Gastroesophageal sphincter (tissue), 4 donors: ENCODE measurements around the gene PTGES2. TPM values are rescaled to one million over a fixed set of nuclear protein-coding genes. Genes with fewer than 3 reads are reported as not detected.
A peak's percentile ranks its signal among the peaks of the same experiment; 100 is the strongest.

Experiments used
- ATAC-seq: fragments of 150-250 bp; one replicate; pipeline ENCODE4 v1.9.1; 2016; ENCODE audit warnings: mild to moderate bottlenecking, moderate library complexity
- H3K27ac ChIP-seq, 4 donors: fragments of 200-600 bp; sonication (generic) in 3 of 4; 1 replicate in 3 of 4; 2 replicates in 1 of 4; pipeline ENCODE4 v1.5.1; 2016 to 2019
- H3K27me3 ChIP-seq: fragments of 200-600 bp; sonication (generic); one replicate; pipeline ENCODE4 v1.5.1; 2019
- H3K36me3 ChIP-seq, 2 donors: fragments of 200-600 bp; sonication (generic); one replicate each; pipeline ENCODE4 v1.5.1; 2019; ENCODE audit warnings: control low read depth in 1 of 2
- H3K4me1 ChIP-seq, 3 donors: fragments of 200-600 bp; sonication (generic); 1 replicate in 2 of 3; 2 replicates in 1 of 3; pipeline ENCODE4 v1.5.1; 2016 to 2019; ENCODE audit warnings: control low read depth in 2 of 3
- H3K4me3 ChIP-seq, 2 donors: fragments of 200-600 bp; sonication (generic); one replicate each; pipeline ENCODE4 v1.5.1; 2019; ENCODE audit warnings: mild to moderate bottlenecking in 1 of 2, moderate library complexity in 1 of 2
- H3K9me3 ChIP-seq, 3 donors: fragments of 200-600 bp; sonication (generic); one replicate each; pipeline ENCODE4 v1.5.1; 2017 to 2019; ENCODE audit warnings: control low read depth in 2 of 3
- EP300 ChIP-seq: sonication (generic); formaldehyde crosslinking; IDR thresholded peaks from one replicate; pipeline ENCODE4 v1.6.1; 2017; ENCODE audit warnings: antibody characterized with exemption, mild to moderate bottlenecking
- POLR2A ChIP-seq, 2 donors: fragments of 450-650 bp; IDR thresholded peaks; one replicate each; pipeline ENCODE4 v1.6.1; 2017; ENCODE audit warnings: antibody characterized with exemption in 2 of 2, mild to moderate bottlenecking in 2 of 2, moderate library complexity in 1 of 2
- POLR2AphosphoS5 ChIP-seq: sonication (generic); formaldehyde crosslinking; IDR thresholded peaks from one replicate; pipeline ENCODE4 v1.6.1; 2017; ENCODE audit warnings: antibody characterized with exemption
- WGBS, 2 donors: methylation state at CpG; one replicate each; pipeline ENCODE4 v1.1.5; 2018; ENCODE audit warnings: low coverage in 1 of 2; 5-methylcytosine and 5-hydroxymethylcytosine counted together
- total RNA-seq, 4 donors: library from RNA; depleted of rRNA; stranded (reverse); fragments of >200 nt; gene quantifications; one replicate each; pipeline ENCODE4 v1.1.0, GENCODE V29; 2016
- TF ChIP-seq, protein P1 (sequence below), 4 experiments: fragments of 200-600 bp in 2 of 4; fragments of 450-650 bp in 2 of 4; sonication (generic) in 1 of 4; IDR thresholded peaks; one replicate each; pipeline ENCODE4 v1.5.1; 2017 to 2019; ENCODE audit warnings: antibody characterized with exemption in 4 of 4, mild to moderate bottlenecking in 2 of 4, moderate library complexity in 2 of 4

The PTGES2 gene
- total RNA-seq, 4 donors from 2014 or later: 46.1 to 85.8 (median 57.5) TPM

- Histone ChIP-seq H3K36me3 (peaks cover 0 to 67% of the 10 kb centered on the region in 2 donors), H3K9me3 (no peaks in the 10 kb centered on the region), H3K4me3 (no peak overlapping the region), H3K27me3 (no peaks in the 10 kb centered on the region), H3K4me1 (peaks cover 0 to 39% (median 0%) of the 10 kb centered on the region in 3 donors), H3K27ac (peak overlapping the region in 1 of 4 donors; percentile 6)
- 72% methylated on average over 7 of the region's 18 CpGs; no CpG with 5 or more reads in 1 of the 2 donors for WGBS, 2 donors
- ATAC-seq: no peak
- TF ChIP-seq EP300: no peak
Observed at GRCh38 chr9:128107468-128108268, 19.9 kb downstream of the PTGES2 start.

DNA sequence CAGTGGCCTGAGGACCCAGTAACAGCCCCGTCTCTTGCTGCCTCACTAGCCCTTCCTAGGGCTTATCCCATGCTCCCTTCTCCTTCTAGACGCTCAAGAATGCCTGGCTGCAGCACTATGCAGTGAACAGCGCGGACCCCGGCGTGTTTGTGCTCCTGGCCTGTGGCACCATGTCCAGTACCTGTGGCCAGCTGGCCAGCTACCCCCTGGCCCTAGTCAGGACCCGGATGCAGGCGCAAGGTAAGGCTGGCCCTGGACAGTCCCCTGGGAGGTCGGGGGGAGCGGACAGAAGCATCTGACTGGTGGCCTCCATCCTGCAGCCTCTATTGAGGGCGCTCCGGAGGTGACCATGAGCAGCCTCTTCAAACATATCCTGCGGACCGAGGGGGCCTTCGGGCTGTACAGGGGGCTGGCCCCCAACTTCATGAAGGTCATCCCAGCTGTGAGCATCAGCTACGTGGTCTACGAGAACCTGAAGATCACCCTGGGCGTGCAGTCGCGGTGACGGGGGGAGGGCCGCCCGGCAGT is 20.5 kb downstream of the PTGES2 start:
- Histone ChIP-seq H3K9me3 (no peaks in the 10 kb centered on the region), H3K27me3 (no peaks in the 10 kb centered on the region), H3K36me3 (peaks cover 0 to 69% of the 10 kb centered on the region in 2 donors), H3K4me1 (peaks cover 0 to 45% (median 0%) of the 10 kb centered on the region in 3 donors), H3K4me3 (no peak overlapping the region), H3K27ac (no peak overlapping the region)
- ATAC-seq: no peak
- 83% methylated on average over 2 of the region's 23 CpGs; no CpG with 5 or more reads in 1 of the 2 donors for WGBS, 2 donors
- TF ChIP-seq POLR2AphosphoS5 (no peak), EP300 (no peak), POLR2A (IDR thresholded peaks at IDR 0.05) (no peak)
- TF ChIP-seq, protein P1, sequence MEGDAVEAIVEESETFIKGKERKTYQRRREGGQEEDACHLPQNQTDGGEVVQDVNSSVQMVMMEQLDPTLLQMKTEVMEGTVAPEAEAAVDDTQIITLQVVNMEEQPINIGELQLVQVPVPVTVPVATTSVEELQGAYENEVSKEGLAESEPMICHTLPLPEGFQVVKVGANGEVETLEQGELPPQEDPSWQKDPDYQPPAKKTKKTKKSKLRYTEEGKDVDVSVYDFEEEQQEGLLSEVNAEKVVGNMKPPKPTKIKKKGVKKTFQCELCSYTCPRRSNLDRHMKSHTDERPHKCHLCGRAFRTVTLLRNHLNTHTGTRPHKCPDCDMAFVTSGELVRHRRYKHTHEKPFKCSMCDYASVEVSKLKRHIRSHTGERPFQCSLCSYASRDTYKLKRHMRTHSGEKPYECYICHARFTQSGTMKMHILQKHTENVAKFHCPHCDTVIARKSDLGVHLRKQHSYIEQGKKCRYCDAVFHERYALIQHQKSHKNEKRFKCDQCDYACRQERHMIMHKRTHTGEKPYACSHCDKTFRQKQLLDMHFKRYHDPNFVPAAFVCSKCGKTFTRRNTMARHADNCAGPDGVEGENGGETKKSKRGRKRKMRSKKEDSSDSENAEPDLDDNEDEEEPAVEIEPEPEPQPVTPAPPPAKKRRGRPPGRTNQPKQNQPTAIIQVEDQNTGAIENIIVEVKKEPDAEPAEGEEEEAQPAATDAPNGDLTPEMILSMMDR (IDR thresholded peaks at IDR 0.05): no peak

DNA sequence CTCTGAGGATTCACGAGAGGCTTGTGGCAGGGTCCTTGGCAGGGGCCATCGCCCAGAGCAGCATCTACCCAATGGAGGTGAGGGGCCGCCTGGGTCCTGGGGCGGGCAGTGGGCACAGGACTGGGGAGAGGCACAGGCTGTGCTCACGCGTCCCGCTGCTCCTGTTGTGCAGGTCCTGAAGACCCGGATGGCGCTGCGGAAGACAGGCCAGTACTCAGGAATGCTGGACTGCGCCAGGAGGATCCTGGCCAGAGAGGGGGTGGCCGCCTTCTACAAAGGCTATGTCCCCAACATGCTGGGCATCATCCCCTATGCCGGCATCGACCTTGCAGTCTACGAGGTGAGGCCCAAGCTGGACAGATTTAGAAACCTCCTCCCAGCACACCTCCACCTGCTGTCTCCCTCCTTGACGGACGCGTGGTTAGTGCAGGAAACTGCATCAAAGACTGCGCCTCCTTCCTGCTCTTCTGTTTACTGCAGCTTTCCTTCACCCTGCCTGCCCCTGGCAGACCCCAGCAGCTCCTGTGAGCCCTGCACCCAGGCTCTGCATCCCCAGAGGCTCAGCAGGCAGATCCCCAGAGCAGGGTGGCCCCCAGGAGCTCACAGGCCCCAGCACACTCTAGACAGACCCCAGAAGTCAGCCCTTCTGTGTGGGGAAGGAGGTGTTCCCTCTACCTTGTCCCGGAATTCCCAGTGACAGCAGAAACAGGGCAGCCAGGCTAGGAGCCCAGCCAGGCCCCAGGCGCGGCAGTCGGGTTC is 21.2 kb downstream of the PTGES2 start:
- peaks cover 0 to 51% (median 0%) of the 10 kb centered on the region in 3 donors for H3K4me1 ChIP-seq
- H3K27ac ChIP-seq: peak overlapping the region in 1 of 4 donors; percentile 0
- 76 to 97% methylated on average over 5 to 12 of the region's 23 CpGs for WGBS, 2 donors
- no peaks in the 10 kb centered on the region for H3K9me3 ChIP-seq
- H3K27me3 ChIP-seq: no peaks in the 10 kb centered on the region
- H3K36me3 ChIP-seq: peaks cover 0 to 76% of the 10 kb centered on the region in 2 donors
- H3K4me3 ChIP-seq: no peak overlapping the region
- no peak for TF ChIP-seq POLR2A (IDR thresholded peaks at IDR 0.05)
- TF ChIP-seq, protein P1 (IDR thresholded peaks at IDR 0.05): no peak
- no peak for TF ChIP-seq EP300
- TF ChIP-seq POLR2AphosphoS5: no peak
- no peak for ATAC-seq

DNA sequence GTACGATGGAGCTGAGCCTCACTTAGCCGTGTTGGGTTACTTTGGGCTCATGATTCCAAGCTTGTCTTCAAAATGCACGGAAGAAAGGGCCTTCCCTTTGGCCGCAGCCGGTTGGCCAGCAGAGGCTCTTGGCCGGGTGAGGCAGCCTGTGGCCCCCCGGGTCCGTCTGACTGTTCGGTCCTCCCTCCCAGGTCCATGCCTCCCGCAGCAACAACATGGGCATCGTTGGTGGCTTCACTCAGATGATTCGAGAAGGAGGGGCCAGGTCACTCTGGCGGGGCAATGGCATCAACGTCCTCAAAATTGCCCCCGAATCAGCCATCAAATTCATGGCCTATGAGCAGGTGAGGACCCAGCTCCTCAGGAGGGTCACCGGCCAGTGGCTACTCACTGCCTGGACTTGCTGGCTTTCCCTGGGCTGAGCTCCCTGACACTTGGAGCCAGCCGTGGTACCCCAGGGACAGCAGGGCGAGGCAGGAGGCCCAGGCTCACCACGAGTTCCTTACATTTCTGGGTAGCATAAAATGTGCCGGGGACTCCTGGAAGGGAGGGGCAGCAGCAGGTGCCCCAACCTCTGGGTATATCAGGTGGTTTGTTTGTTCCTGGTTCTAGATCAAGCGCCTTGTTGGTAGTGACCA is 21.9 kb downstream of the PTGES2 start:
- Histone ChIP-seq H3K4me1 (peaks cover 0 to 58% (median 5%) of the 10 kb centered on the region in 3 donors), H3K27me3 (no peaks in the 10 kb centered on the region), H3K9me3 (no peaks in the 10 kb centered on the region), H3K4me3 (no peak overlapping the region), H3K27ac (peak overlapping the region in 1 of 4 donors; percentile 0), H3K36me3 (peaks cover 0 to 83% of the 10 kb centered on the region in 2 donors)
- WGBS, 2 donors: 84% methylated on average over 4 of the region's 21 CpGs; no CpG with 5 or more reads in 1 of the 2 donors
- no peak for ATAC-seq
- TF ChIP-seq, protein P1 (IDR thresholded peaks at IDR 0.05): no peak
- TF ChIP-seq POLR2AphosphoS5 (no peak), POLR2A (IDR thresholded peaks at IDR 0.05) (no peak), EP300 (no peak)

DNA sequence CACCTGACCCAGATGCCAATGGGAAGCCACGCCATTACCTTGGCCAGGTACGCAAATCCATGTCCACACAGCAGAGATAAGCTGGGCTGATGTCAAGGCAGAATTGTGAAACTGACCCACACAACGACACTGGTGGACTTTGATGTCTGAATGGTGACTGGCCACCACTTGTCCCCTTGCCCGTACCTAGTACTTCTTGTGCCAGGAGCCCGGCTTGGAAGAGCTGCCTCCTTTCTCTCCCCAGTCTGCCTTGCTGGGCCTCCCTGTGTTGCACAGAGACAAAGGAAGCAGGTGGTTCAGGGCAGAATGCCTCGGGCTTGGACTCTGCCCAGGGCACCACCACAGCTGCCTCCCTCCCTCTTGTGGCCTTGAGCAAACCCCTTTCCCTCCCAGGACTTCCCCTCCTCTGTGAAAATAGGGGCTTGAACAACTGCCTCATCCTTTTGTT is 23.3 kb downstream of the PTGES2 start:
- H3K36me3 ChIP-seq: peaks cover 0 to 83% of the 10 kb centered on the region in 2 donors
- no peak overlapping the region for H3K4me3 ChIP-seq
- H3K4me1 ChIP-seq: peaks cover 0 to 66% (median 14%) of the 10 kb centered on the region in 3 donors
- TF ChIP-seq, protein P1 (IDR thresholded peaks at IDR 0.05): no peak
- peak; percentile 3 for TF ChIP-seq POLR2AphosphoS5
- TF ChIP-seq POLR2A (IDR thresholded peaks at IDR 0.05): no peak
- no peak for TF ChIP-seq EP300
- 62 to 100% methylated on average over 2 to 3 of the region's 6 CpGs for WGBS, 2 donors
- H3K27ac ChIP-seq: peak overlapping the region in 1 of 4 donors; percentile 29
- no peaks in the 10 kb centered on the region for H3K9me3 ChIP-seq
- ATAC-seq: no peak
- H3K27me3 ChIP-seq: no peaks in the 10 kb centered on the region
